Measurements from ENCODE around the gene SOX10.

The SOX10 gene

DNA sequence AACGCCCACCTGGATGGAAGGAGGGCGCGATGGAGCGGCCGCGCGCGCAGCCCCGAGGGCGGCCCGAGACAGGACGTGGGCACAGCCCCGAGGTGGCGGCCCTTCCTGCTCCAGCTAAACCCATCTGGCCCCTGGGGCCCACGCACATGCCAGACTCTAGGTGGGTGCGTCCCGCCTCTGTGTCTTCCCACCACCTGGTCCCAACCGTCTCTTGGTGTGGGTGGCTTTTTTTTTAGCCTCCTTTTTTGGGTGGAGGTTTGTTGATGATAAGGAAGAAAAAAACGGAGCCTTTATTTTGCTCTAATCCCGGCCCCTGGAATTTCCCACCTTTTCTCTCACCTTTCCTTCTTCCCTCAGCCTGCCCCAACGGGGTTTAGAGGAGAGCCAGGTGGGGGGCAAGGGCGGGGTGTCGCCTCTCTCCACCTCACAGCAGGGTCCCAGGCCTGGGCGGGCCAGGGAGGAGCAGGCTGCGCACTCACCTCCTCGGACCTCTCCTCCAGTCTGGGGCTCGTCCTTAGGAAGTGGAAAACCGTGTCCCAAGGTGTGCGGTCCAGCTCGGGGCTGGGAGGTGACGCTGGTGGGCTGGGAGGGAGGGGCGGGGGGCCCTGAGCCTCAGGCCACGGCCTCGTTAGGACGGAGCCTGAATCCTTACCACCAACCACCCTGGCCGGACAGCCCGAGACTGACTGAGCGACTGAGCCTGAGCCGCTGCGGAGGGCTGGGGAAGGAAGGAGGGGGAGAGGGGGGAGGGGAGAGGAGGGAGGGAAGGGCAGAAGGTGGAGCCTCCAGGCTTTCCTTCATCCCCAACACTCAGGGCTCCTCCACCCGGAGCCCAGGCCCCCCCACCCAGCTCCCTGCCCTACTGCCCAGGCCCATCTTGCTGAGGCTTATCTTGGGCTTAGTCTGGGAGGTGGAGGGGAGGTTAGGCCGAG, at the start of gene SOX10:
Gene SOX10, minus strand, starts transcription at position 696 of the 932 bp plus-strand sequence. CDS start 771 bp downstream, outside the sequence.
- no peak for DNase-seq

DNA sequence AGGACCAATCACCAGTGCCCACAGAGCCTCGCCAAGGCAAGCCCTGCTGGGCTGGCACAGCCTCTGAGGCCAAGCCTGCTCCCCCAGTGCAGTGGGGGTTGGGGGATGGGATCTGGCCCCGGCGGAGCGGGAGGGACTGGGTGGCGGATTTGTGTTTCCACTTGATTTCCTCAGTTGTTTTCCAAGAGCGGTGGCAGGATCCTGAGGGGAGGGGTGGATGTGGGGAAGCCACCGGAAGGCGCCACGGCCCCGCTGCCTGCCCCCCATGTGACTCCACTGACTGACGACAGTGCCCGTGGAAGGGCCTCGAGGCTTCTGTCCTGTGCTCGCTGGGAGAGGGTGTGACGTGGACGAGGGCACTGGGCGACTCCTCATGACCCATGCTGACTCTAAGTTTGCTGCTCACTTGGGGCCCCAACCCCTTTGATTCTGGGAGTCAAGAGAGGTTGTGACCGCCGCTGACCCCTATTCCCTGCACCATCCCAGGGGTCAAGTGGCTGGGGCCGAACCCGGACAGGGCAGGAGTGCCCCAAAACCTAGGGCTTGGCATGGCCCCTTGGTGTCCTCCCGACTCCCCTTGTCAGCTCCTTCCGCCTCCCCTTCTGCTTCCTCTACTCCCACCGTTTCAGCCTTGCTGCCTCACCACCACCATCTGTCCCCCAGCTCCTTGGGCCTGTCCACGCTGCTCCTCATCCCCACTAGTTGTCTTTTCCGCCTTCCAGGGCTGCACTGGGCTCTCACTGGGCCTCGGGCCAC, 49.3 kb upstream of the SOX10 start:
- no peak for DNase-seq

DNA sequence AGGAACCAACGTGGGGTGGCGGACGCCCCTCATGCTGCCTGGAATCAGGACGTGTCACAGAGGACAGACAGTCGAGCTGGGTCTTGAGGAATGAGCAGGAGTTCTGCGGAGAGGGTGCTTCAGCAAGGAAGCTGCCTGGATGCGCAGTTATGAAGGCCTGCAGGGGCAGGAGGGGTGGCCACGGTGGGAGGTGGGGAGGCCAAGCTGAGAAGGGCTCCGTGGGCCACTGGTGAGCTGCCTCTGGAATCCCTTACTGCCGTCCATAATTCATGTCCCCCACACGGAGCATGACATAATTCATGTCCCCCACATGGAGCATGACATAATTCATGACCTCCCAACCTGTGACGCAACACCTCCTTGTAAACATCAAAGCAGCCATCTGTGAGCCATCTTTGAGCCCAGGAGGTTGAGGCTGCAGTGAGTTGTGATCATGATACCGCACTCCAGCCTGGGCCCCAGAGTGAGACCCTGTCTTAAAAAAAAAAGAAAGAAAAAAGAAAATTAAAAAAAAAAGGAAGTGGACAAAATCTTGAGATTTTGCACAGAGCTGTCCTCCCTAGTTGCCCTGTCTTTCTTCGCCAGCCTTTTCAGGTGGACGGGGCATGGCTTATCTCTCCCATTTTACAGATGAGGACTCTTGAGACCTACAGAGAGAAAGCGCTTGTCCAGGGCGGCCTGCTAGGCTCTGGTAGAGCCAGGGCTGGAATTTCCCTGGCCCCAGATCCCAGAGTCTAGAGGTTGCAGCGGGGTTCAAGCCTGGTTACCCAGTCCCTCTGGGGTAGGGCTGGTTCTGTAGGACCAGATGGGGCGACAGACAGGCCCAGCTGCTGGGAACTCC, 48.5 kb upstream of the SOX10 start:
- DNase-seq = no peak

GRCh38 chr22:38031491-38031890, 47.1 kb upstream of the SOX10 start:
- DNase-seq = no peak

DNA sequence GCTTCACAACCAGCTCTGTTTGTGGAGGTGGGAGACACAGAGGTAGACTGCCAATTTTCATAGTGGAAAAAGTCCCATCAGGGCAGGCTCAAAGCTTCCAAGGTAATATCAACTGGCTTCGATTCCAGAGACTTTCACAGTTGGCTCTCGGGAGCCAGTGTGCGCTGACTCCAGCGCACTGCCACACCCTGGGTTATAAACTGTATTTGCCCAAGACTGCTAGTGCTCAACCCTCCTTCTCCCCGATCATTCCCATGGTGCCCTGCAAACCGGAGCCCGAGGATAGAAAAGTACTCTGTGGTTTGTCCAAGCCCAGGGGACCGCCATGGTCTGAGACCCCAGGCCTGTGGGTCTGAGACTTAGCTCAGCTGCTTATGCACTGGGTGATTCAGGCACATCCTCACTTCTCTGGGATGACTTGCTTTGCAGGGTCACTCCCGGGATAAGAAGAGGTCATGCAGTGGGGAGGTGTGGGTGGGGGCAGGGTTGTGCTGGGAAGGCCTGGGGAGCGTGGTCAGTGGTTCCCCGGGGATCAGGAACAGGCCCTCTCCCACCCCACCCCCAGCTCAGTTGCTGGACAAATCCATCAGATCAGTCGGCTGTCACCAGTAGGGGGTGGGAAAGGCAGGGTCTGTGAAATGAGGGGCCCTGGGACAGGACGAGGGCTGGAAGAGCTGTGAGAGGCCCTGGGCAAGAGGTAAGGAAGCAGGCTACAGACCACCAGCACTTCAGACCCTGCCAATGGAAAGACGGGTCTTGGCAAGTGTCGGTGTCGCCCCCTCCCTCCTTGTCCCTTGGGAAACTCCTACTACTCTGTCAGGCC, 46.2 kb upstream of the SOX10 start:
- DNase-seq = no peak

DNA sequence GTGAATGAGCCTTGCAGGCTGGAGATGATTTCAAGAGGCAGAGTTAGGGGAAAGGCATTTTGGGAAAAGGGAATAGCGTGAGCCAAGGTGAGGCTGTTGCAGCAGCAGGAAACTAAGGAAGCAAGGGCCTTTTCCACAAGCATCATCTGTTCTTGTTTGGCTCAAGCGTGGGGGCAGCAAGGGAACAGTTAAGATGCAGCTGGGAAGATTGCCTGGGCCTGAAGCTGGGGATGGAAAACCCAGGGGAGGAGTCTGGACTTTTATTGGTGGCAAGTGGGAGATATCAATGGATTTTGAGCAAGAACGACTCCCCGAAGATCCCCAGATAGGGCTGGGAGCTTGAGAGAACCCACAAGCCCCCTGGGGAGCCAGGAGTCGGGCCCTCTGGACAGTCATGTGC, 45.5 kb upstream of the SOX10 start:
- DNase-seq = no peak

DNA sequence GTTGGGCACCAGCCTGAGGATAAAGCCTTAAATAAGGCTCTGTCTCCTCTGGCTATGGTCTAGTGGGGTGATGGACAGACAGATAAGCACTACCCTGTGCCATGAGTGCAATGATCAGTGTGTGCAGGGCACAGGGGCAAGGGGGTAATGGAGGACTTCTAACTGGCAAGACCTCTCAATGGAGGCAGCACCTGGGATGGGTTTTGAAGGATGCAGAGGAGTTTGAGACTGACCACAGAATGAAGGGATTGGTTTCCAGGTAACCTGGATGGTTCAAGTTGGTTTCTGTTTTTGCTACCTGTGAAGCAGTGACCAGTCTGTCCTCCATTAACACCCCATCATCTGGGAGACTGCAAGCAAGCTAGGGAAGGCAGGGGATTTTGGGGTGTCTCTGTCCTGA, 45.0 kb upstream of the SOX10 start:
- DNase-seq = no peak

- DNase-seq = no peak
Measured at GRCh38 chr22:38028344-38029130, 44.2 kb upstream of the SOX10 start.

- DNase-seq = no peak
Measured at GRCh38 chr22:38027487-38027886, 43.1 kb upstream of the SOX10 start.

DNA sequence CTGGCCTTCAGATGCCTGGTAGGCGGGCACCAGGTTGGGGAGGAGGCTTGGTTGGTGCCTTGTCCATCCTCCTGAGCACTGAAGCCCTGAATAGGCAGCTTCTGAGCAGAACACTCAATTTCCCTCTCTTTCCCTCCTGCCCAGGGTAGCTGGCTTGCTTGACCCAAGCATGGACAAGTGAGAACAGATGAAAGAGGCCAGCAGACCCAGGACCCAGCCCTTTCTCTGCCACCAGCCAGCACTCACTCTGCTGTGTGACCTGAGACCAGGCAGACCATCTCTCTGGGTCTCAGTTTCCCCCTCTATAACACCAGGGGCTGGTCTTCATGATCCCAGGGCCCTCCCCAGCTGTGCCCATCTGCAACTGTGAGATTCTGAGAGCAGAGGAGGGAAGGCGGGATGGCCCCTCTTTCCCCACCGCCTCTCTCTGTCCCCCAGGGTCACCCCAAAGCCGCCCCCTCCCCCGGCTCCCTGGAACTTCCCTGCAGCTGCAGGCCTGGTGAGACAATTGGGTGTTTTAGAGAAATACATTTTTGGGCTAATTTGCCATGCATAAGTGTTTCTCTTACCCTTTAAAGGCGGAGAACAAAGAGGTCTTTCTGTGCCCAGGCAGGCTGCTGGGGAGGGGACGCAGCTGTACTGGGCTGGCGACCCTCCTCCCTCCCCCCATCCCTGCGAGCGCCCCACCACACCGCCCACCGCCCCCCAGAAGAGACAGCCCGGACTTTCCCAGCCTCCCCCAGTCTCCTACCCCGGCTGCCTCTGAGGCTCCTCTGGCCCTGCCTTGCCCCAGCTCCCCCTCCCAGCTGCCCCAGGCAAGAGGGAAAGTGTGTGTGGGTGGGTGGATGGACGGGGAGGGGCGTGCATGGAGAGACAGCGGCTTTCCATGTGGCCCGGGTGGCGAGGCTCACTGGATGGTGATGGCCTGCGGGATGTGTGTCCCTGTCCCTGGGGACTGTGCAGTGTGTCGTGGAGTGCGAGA, 42.1 kb upstream of the SOX10 start:
- no peak for DNase-seq

GRCh38 chr22:38025514-38025913, 41.2 kb upstream of the SOX10 start:
- no peak for DNase-seq

DNA sequence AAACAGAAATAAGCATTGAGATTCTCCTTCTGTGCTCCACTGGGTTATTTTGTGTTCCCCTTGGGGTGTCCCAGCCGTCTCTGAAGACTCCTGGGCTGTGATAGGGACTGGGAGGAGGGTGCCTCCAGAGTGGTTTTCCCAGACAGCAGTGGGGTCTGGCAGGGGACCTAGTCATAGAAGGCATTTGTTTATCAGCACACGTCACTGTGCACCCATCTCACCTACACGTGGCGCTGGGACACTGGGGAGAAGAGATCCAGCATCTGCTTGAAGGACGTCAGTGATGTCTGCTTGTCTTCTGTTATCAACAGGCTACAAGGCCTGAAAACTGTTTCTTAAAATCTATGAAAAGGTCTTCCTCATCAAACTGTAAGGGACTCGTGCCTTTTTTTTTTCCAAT, 38.7 kb upstream of the SOX10 start:
- no peak for DNase-seq

DNA sequence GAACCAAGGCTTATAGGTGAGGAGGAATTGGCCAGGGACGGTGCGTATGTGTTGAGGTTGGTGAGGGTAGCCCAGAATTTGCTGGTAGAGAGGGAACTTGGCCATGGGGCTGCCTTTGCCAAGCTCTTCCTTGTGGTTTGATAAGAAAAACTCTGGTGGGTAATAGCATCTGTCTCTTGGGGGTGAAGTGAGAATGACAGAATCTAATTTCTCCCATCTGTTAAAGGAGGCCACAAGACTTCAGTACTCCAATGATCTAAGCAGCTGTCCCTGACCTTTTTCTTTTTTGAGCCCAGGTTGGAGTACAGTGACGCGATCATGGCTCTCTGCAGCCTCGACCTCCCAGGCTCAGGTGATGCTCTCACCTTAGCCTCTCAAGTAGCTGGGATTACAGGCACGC, 36.9 kb upstream of the SOX10 start:
- DNase-seq = no peak

- DNase-seq = no peak
Measured at GRCh38 chr22:38018938-38019827, 34.8 kb upstream of the SOX10 start.

DNA sequence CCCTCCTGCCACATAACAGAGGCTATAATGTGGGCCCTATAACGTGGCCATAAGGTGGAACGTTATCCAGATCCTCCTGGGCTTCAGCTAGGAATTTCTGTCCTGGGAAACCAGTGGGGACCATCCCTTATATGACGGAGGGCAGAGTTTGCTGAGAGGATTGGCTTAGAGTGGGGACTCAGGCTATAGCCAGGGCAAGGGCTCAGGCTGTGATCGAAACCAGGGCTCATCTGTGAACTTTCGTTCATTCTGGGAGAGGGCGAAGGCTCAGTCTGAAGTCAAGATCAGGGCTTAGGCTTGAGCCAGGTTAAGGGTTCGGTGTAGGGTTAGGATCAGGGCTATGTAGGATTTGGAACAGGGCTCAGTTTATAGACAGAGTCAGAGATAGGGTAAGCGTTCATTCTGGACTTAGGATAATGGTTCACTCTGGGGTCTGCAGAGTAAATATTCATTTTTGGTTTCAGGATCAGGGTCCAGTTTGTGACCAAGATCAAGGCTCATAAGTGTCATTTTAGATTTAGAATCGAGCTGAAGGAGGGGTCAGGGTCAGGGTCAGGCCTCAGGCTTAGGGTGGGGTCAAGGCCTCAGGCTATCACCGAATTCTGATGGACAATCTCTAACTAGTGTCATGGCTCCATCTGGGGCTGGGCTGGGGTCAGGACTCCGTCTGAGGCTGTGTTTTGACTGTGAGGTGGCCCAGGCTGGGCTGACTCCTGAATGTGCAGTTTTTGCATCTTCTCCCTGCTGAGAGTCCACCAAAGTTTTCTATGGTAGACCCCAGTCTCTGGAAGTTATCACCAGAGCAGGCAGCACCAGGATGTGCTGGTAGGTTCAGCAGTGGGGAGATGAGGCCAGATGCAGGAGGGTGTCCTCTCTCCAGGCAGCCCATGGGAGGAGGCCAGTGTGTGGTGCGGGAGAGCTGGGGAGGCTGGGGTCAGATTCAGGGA, 33.9 kb upstream of the SOX10 start:
- no peak for DNase-seq

DNA sequence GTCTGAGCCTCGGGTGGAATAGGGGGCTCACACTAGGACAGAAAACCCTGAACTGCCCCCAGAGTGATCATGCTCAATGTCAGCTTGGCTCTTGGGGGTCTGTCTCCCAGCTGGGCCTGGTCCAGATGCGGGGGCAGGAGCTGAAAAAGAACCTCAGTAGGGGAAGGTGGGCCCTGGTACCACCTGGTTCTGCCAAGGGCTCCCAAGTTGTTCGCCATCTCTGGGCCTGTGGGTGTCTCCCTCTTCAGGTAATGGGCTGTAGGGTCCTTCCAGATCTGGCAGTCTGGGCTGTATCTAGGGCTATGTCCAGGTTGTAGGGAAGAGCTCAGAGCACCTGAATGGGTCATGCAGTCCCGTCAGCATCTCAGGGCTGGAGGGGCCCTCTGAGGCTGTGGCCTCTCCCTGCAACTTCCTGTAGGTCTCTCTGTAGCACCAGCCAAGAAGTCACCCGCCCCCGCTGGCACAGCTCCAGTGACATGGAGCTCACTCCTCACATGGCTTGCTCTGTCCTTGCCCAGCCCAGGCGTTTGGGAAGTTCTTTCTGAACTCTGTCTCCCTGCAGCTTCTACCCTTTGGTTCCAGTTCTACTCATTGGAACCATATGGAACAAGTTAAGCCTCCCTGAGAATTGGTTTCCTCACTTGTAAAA, 33.0 kb upstream of the SOX10 start:
- DNase-seq = no peak
